Spleen (tissue), 11 donors: ENCODE data around the gene DUSP6. TPM values are rescaled to one million over a fixed set of nuclear protein-coding genes. Genes with fewer than 3 reads are reported as not detected.

Experiments
- DNase-seq: peaks from one replicate; pipeline ENCODE4 v3.0.0-alpha.2; 2020
- H3K27ac ChIP-seq, 8 donors: fragments of 200-600 bp; sonication (generic) in 7 of 8; 1 replicate in 4 of 8; 2 replicates in 4 of 8; pipeline versions ENCODE4 v1.5.0 to v1.8.0; 2016 to 2021; ENCODE audit warnings: inconsistent platforms in 4 of 8, mild to moderate bottlenecking in 4 of 8, moderate library complexity in 1 of 8
- H3K27me3 ChIP-seq, 7 donors: fragments of 200-600 bp; sonication (generic) in 6 of 7; replicated peaks in 1 of 7; 1 replicate in 4 of 7; 2 replicates in 3 of 7; pipeline versions ENCODE4 v1.5.0 to v1.8.0; 2016 to 2021; ENCODE audit warnings: inconsistent platforms in 3 of 7, mild to moderate bottlenecking in 1 of 7
- H3K36me3 ChIP-seq, 6 donors: fragments of 200-600 bp; sonication (generic) in 5 of 6; 1 replicate in 4 of 6; 2 replicates in 2 of 6; pipeline versions ENCODE4 v1.5.0 to v1.8.0; 2016 to 2021; ENCODE audit warnings: inconsistent platforms in 2 of 6
- H3K4me1 ChIP-seq, 6 donors: fragments of 200-600 bp; sonication (generic) in 5 of 6; 1 replicate in 3 of 6; 2 replicates in 3 of 6; pipeline versions ENCODE4 v1.5.0 to v1.8.0; 2016 to 2021; ENCODE audit warnings: inconsistent platforms in 3 of 6
- H3K4me3 ChIP-seq, 8 donors: fragments of 200-600 bp; sonication (generic) in 7 of 8; 1 replicate in 4 of 8; 2 replicates in 4 of 8; pipeline versions ENCODE4 v1.5.0 to v1.8.0; 2016 to 2021; ENCODE audit warnings: inconsistent platforms in 4 of 8, mild to moderate bottlenecking in 4 of 8, moderate library complexity in 2 of 8
- H3K9me3 ChIP-seq, 8 donors: fragments of 200-600 bp; sonication (generic) in 7 of 8; 1 replicate in 4 of 8; 2 replicates in 4 of 8; pipeline versions ENCODE4 v1.5.0 to v1.8.0; 2016 to 2021; ENCODE audit warnings: inconsistent platforms in 4 of 8
- POLR2A ChIP-seq, 3 donors: fragments of 450-650 bp; IDR thresholded peaks; one replicate each; pipeline ENCODE4 v1.5.1; 2017; ENCODE audit warnings: antibody characterized with exemption in 3 of 3, mild to moderate bottlenecking in 1 of 3
- POLR2AphosphoS5 ChIP-seq, 3 donors: sonication (generic); formaldehyde crosslinking; IDR thresholded peaks; one replicate each; pipeline ENCODE4 v1.5.1; 2017; ENCODE audit warnings: antibody characterized with exemption in 3 of 3
- WGBS, 5 donors: extraction: QIAGEN DNeasy Blood & Tissue Kit in 3 of 5; methylation state at CpG; one replicate each; pipeline versions ENCODE4 v1.1.5 to v1.1.7; 2013 to 2018; 5-methylcytosine and 5-hydroxymethylcytosine counted together
- intact Hi-C: fragments of 100-400 bp; cut with DNase I; formaldehyde crosslinking; loops from one replicate; pipeline ENCODE4 v1.15.0; 2023; ENCODE audit warnings: low total_unique reads
- polyA plus RNA-seq, 3 donors: library from polyadenylated mRNA; stranded (reverse); fragments of 200-250 nt; gene quantifications; one replicate each; pipeline ENCODE4 v1.2.1, GENCODE V29; 2013
- total RNA-seq, 7 donors: library from RNA; depleted of rRNA in 3 of 7; stranded (reverse); fragments of >200 nt in 3 of 7; fragmentation: NEBNext Ultra II Directional in 4 of 7; extraction: Animal tissue kit (Norgen Biotek cat#: 25700) in 4 of 7; gene quantifications; one replicate each; pipeline versions ENCODE4 v1.1.0 to v1.2.1, GENCODE V29; 2016 to 2021
- TF ChIP-seq, protein P1 (sequence below), 11 experiments: fragments of 200-600 bp in 7 of 11; fragments of 450-650 bp in 4 of 11; sonication (generic) in 4 of 11; IDR thresholded peaks in 8 of 11; conservative IDR thresholded peaks in 3 of 11; 1 replicate in 7 of 11; 2 replicates in 4 of 11; pipeline versions ENCODE4 v1.4.0 to v1.8.0; 2016 to 2021; ENCODE audit warnings: antibody characterized with exemption in 11 of 11, inconsistent platforms in 4 of 11, mild to moderate bottlenecking in 1 of 11
- donor health status: healthy with polysubstance abuse.
- donor health status: DM: no; HTN: no; CAD: no; lungs with moderate emphysema.
- donor health status: DM: no; HTN: no; CAD: no.
- donor health status: Bipolar disorder and iron deficiency.
- donor health status: healthy.
- donor health status: DM: no; HTN: no; CAD: no.
- donor health status: DM: yes; HTN: yes; CAD: no.

DUSP6 gene
- total and polyA plus RNA-seq, 10 donors: 34.7 to 193 (median 133) TPM

DNA sequence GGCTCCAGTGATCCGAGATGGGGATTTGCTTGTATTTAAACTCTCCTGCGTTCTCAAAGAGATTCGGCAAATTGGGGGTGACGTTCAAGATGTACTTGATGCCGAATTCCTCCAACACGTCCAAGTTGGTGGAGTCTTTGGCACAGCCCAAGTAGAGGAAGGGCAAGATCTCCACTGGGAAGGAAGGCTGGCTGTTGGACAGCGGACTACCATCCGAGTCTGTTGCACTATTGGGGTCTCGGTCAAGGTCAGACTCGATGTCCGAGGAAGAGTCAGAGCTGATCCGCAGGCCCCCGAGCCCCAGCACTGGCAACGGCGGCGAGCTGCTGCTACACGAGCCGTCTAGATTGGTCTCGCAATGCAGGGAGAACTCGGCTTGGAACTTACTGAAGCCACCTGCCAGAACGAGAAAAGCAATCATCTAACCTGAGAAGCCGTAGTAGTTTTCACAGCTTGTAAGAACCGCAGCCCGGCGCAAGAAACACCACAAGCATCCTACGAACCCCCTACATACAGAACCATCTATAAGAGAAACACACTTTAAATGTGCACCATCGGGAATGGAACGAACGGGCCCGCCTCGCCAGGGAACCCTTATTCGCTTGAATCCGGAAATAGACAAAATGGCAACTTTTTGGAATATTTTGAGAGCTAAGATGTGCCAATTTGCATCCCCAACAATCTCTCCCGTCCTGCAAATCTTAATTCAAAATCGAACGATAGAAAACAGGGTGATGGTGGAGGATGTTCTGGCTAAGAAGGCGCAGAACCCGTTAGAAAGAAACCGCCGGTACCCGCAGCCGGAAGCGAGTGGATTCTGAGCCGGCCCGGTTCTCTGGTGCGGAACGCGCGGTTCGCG is 1.4 kb downstream of the DUSP6 start:
- Histone ChIP-seq H3K27ac (peak overlapping the region; percentile 97 to 100 (median 98)), H3K4me1 (peaks cover 31 to 87% (median 73%) of the 10 kb centered on the region in 6 donors), H3K36me3 (peaks cover 0 to 37% (median 20%) of the 10 kb centered on the region in 6 donors), H3K9me3 (no peaks in the 10 kb centered on the region), H3K27me3 (no peaks in the 10 kb centered on the region), H3K4me3 (peak overlapping the region; percentile 79 to 93 (median 84))
- TF ChIP-seq POLR2A (IDR thresholded peaks at IDR 0.05): peak in 1 of 3 donors; percentile 3
- TF ChIP-seq POLR2AphosphoS5 (IDR thresholded peaks at IDR 0.05): peak; percentile 38 to 69 (median 45)
- TF ChIP-seq, protein P1, sequence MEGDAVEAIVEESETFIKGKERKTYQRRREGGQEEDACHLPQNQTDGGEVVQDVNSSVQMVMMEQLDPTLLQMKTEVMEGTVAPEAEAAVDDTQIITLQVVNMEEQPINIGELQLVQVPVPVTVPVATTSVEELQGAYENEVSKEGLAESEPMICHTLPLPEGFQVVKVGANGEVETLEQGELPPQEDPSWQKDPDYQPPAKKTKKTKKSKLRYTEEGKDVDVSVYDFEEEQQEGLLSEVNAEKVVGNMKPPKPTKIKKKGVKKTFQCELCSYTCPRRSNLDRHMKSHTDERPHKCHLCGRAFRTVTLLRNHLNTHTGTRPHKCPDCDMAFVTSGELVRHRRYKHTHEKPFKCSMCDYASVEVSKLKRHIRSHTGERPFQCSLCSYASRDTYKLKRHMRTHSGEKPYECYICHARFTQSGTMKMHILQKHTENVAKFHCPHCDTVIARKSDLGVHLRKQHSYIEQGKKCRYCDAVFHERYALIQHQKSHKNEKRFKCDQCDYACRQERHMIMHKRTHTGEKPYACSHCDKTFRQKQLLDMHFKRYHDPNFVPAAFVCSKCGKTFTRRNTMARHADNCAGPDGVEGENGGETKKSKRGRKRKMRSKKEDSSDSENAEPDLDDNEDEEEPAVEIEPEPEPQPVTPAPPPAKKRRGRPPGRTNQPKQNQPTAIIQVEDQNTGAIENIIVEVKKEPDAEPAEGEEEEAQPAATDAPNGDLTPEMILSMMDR (IDR thresholded peaks at IDR 0.05 in 8 of 11, conservative IDR thresholded peaks at IDR 0.05 in 3 of 11): no peak
- 1 to 3% (median 2%) methylated on average over 36 to 51 of the region's 51 CpGs for WGBS, 5 donors
- DNase-seq: peak; percentile 86
- intact Hi-C loops: loop anchor here (5.0 to 10.0 kb wide), 2 partner anchors 171 to 296 kb away; partner anchors contain the start of gene GALNT4

DNA sequence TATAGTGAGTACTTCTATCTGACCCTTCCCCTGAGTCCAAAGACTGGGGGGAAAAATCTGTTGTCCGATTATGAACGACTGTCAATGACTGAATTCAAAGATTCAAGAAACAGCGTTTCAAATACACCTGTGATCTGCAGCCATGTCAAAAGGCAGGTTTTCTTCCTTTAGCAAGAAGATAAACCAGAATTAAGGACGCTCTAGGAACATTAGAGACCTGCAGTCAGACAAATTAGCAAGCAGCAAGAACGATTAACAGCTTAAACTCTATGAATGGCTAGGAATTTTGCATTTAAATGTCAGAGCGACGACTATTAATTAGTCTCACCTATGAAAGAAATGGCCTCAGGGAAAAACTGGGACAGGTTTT is 2.1 kb downstream of the DUSP6 start:
- Histone ChIP-seq H3K4me1 (peaks cover 36 to 87% (median 73%) of the 10 kb centered on the region in 6 donors), H3K4me3 (peak overlapping the region; percentile 79 to 93 (median 84)), H3K27ac (peak overlapping the region; percentile 97 to 100 (median 98)), H3K27me3 (no peaks in the 10 kb centered on the region), H3K9me3 (no peaks in the 10 kb centered on the region), H3K36me3 (peaks cover 0 to 37% (median 20%) of the 10 kb centered on the region in 6 donors)
- 13 to 23% (median 19%) methylated on average over 7 of the region's 7 CpGs for WGBS, 5 donors
- no peak for DNase-seq
- intact Hi-C loops: loop anchor here (5.0 to 10.0 kb wide), 2 partner anchors 172 to 295 kb away; partner anchors contain the start of gene GALNT4
- TF ChIP-seq POLR2AphosphoS5 (IDR thresholded peaks at IDR 0.05): no peak
- no peak for TF ChIP-seq POLR2A (IDR thresholded peaks at IDR 0.05)
- TF ChIP-seq, protein P1 (IDR thresholded peaks at IDR 0.05 in 8 of 11, conservative IDR thresholded peaks at IDR 0.05 in 3 of 11): no peak

DNA sequence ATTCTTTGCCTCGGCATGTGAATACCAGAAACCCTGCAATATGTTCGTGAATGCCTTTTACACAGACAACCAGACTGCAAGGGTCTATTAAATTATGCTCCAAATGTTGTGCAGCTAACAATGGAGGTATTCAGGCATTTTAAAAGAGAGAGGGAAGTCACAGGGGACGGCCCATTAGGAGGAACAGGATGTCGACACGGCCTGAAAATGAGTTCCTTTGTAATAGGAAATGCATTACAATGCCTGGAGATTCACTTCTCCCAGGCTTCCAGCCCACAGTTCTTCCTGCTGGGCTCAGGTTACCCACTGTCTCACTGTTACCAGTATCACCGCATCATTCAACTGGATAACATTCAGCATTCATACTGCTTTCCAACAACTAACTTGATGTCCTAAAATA is 2.5 kb downstream of the DUSP6 start:
- H3K27me3 ChIP-seq: no peaks in the 10 kb centered on the region
- peaks cover 0 to 37% (median 20%) of the 10 kb centered on the region in 6 donors for H3K36me3 ChIP-seq
- H3K4me1 ChIP-seq: peaks cover 40 to 87% (median 73%) of the 10 kb centered on the region in 6 donors
- no peak for DNase-seq
- no peaks in the 10 kb centered on the region for H3K9me3 ChIP-seq
- H3K4me3 ChIP-seq: peak overlapping the region; percentile 79 to 93 (median 84)
- H3K27ac ChIP-seq: peak overlapping the region; percentile 97 to 100 (median 98)
- intact Hi-C loops: loop anchor here (5.0 to 10.0 kb wide), 3 partner anchors 123 to 295 kb away; partner anchors contain the start of gene GALNT4
- 10 to 21% (median 12%) methylated on average over 6 of the region's 6 CpGs for WGBS, 5 donors
- TF ChIP-seq, protein P1 (IDR thresholded peaks at IDR 0.05 in 8 of 11, conservative IDR thresholded peaks at IDR 0.05 in 3 of 11): no peak
- TF ChIP-seq POLR2AphosphoS5 (IDR thresholded peaks at IDR 0.05): peak in 1 of 3 donors; percentile 85
- TF ChIP-seq POLR2A (IDR thresholded peaks at IDR 0.05): peak in 1 of 3 donors; percentile 81
